NCI-H2227 (cell line): Measurements from ENCODE around the gene MED13L.

Experiments
- DNase-seq: peaks from one replicate; lab custom pipeline; 2025; ENCODE audit not compliant: unreplicated experiment; lab: John Stamatoyannopoulos, UW

MED13L gene

GRCh38 chr12:116278667-116279066 is 1.2 kb upstream of the MED13L start:
- no peak for DNase-seq

- DNase-seq, result no peak
Observed at GRCh38 chr12:116278279-116278626, 760 bp upstream of the MED13L start.

- peak; percentile 73 for DNase-seq
Observed at GRCh38 chr12:116276652-116277466, 634 bp downstream of the MED13L start.

GRCh38 chr12:116274551-116275375 is 2.7 kb downstream of the MED13L start:
- no peak for DNase-seq

GRCh38 chr12:116273813-116274550 is 3.5 kb downstream of the MED13L start:
- DNase-seq, result no peak

GRCh38 chr12:116267948-116268347 is 9.5 kb downstream of the MED13L start:
- no peak for DNase-seq

GRCh38 chr12:116266631-116267349 is 10.7 kb downstream of the MED13L start:
- DNase-seq, result no peak

- DNase-seq, result no peak
Observed at GRCh38 chr12:116266168-116266601, 11.3 kb downstream of the MED13L start.

GRCh38 chr12:116265351-116266147 is 11.9 kb downstream of the MED13L start:
- DNase-seq, result no peak

- no peak for DNase-seq
Observed at GRCh38 chr12:116264525-116265070, 12.9 kb downstream of the MED13L start.

GRCh38 chr12:116263844-116264243 is 13.6 kb downstream of the MED13L start:
- no peak for DNase-seq

GRCh38 chr12:116263431-116263830 is 14.1 kb downstream of the MED13L start:
- DNase-seq, result no peak

GRCh38 chr12:116262741-116263140 is 14.8 kb downstream of the MED13L start:
- DNase-seq, result no peak

GRCh38 chr12:116261525-116262100 is 15.9 kb downstream of the MED13L start:
- no peak for DNase-seq

GRCh38 chr12:116259800-116260577 is 17.5 kb downstream of the MED13L start:
- no peak for DNase-seq

GRCh38 chr12:116257826-116258225 is 19.7 kb downstream of the MED13L start:
- DNase-seq, result no peak

- DNase-seq, result peak; percentile 52
Observed at GRCh38 chr12:116257215-116257614, 20.3 kb downstream of the MED13L start.

- no peak for DNase-seq
Observed at GRCh38 chr12:116249938-116250337, 27.6 kb downstream of the MED13L start.

GRCh38 chr12:116248930-116249329 is 28.6 kb downstream of the MED13L start:
- no peak for DNase-seq
